HepG2 (cell line): Measurements from ENCODE around the gene LLGL2. TPM values are rescaled to one million over a fixed set of nuclear protein-coding genes. Genes with fewer than 3 reads are reported as not detected.
A peak's percentile ranks its signal among the peaks of the same experiment; 100 is the strongest.

Experiments used
- BRD4 ChIP-seq: sonication (generic); formaldehyde crosslinking; IDR thresholded peaks from 2 replicates; pipeline ENCODE4 v1.4.0; 2020; ENCODE audit warnings: missing genetic modification reagents
- GABPA ChIP-seq, 2 experiments: IDR thresholded peaks; 2 replicates each; pipeline ENCODE4 v1.6.1; 2011 to 2016; ENCODE audit warnings: low read depth in 2 of 2, low read length in 1 of 2, missing biosample characterization in 1 of 2, missing genetic modification characterization in 1 of 2
- HBP1 ChIP-seq: IDR thresholded peaks from 2 replicates; pipeline ENCODE4 v1.6.1; 2016; ENCODE audit warnings: low read depth, control low read depth
- HNF4G ChIP-seq, 2 experiments: sonication (generic) in 1 of 2; formaldehyde crosslinking in 1 of 2; IDR thresholded peaks; 2 replicates each; pipeline versions ENCODE4 v1.4.0 to v1.6.1; 2011 to 2020; ENCODE audit warnings: borderline replicate concordance in 2 of 2, low read depth in 2 of 2, mild to moderate bottlenecking in 2 of 2, low read length in 1 of 2, missing genetic modification reagents in 1 of 2, moderate library complexity in 1 of 2
- HNRNPLL ChIP-seq: fragments of 200-400 bp; formaldehyde crosslinking; IDR thresholded peaks from 2 replicates; pipeline ENCODE4 v1.6.1; 2017; ENCODE audit warnings: mild to moderate bottlenecking, low read depth, low read length; ENCODE audit not compliant: poor library complexity, severe bottlenecking
- KDM1A ChIP-seq: IDR thresholded peaks from 2 replicates; pipeline ENCODE4 v1.6.1; 2016; ENCODE audit warnings: missing compliant biosample characterization
- KIAA2018 ChIP-seq: sonication (generic); formaldehyde crosslinking; IDR thresholded peaks from 2 replicates; pipeline ENCODE4 v1.5.0; 2020; ENCODE audit warnings: mild to moderate bottlenecking, missing genetic modification reagents, borderline replicate concordance
- KLF11 ChIP-seq: IDR thresholded peaks from 2 replicates; pipeline ENCODE4 v1.6.1; 2016; ENCODE audit warnings: missing compliant biosample characterization
- KMT2A ChIP-seq: sonication (generic); formaldehyde crosslinking; IDR thresholded peaks from 2 replicates; pipeline ENCODE4 v1.4.0; 2020; ENCODE audit warnings: missing genetic modification reagents
- MEIS1 ChIP-seq: sonication (generic); formaldehyde crosslinking; IDR thresholded peaks from 2 replicates; pipeline ENCODE4 v1.9.0; 2021; ENCODE audit warnings: mild to moderate bottlenecking, missing genetic modification reagents, moderate library complexity, borderline replicate concordance
- MTA1 ChIP-seq: sonication (generic); formaldehyde crosslinking; IDR thresholded peaks from 2 replicates; pipeline ENCODE4 v1.4.0; 2020; ENCODE audit warnings: missing genetic modification reagents, mild to moderate bottlenecking, borderline replicate concordance
- SAFB2 ChIP-seq: sonication (generic); formaldehyde crosslinking; IDR thresholded peaks from 2 replicates; pipeline ENCODE4 v1.5.1; 2020; ENCODE audit warnings: missing genetic modification reagents, low read depth, mild to moderate bottlenecking, borderline replicate concordance
- TOE1 ChIP-seq: sonication (generic); formaldehyde crosslinking; IDR thresholded peaks from 2 replicates; pipeline ENCODE4 v1.4.0; 2020; ENCODE audit warnings: mild to moderate bottlenecking, missing genetic modification reagents
- WIZ ChIP-seq: sonication (generic); formaldehyde crosslinking; IDR thresholded peaks from 2 replicates; pipeline ENCODE4 v1.5.1; 2020; ENCODE audit warnings: mild to moderate bottlenecking, missing genetic modification reagents
- ZBTB7B ChIP-seq: sonication (generic); formaldehyde crosslinking; IDR thresholded peaks from 2 replicates; pipeline ENCODE4 v1.4.0; 2020; ENCODE audit warnings: missing genetic modification reagents
- ZNF296 ChIP-seq: sonication (generic); formaldehyde crosslinking; conservative IDR thresholded peaks from 2 replicates; pipeline ENCODE4 v1.5.0; 2020; ENCODE audit warnings: mild to moderate bottlenecking, missing genetic modification reagents
- ZNF383 ChIP-seq: sonication (generic); formaldehyde crosslinking; IDR thresholded peaks from 2 replicates; pipeline ENCODE4 v1.4.0; 2020; ENCODE audit warnings: missing genetic modification reagents, mild to moderate bottlenecking, borderline replicate concordance
- ZNF782 ChIP-seq: sonication (generic); formaldehyde crosslinking; IDR thresholded peaks from 2 replicates; pipeline ENCODE4 v1.4.0; 2020; ENCODE audit warnings: missing genetic modification reagents, mild to moderate bottlenecking, borderline replicate concordance
- polyA plus RNA-seq, 8 experiments: library from polyadenylated mRNA; depleted of rRNA in 3 of 8; stranded (reverse) in 7 of 8; unstranded in 1 of 8; fragments of >200 nt; fragmentation: Illumina TruSeq in 4 of 8; extraction: Trizol in 4 of 8; gene quantifications; 2 replicates each; pipeline versions ENCODE4 v1.2.1 to v1.2.3, GENCODE V29; 2011 to 2016; ENCODE audit warnings: low read depth in 4 of 8, missing spikeins in 1 of 8, mixed read lengths in 1 of 8; ENCODE audit not compliant: insufficient read depth in 1 of 8
- total RNA-seq, 5 experiments: library from RNA; depleted of rRNA; stranded (reverse); fragments of >200 nt; fragmentation: Illumina TruSeq; extraction: Trizol; gene quantifications; 2 replicates each; pipeline ENCODE4 v1.2.3, GENCODE V29; 2016; ENCODE audit warnings: low read depth in 1 of 5

LLGL2 gene
- total and polyA plus RNA-seq, 2 of the 13 experiments (the other 11 are each of a cell fraction or from before 2014, with no cell fraction given) = 83.0 to 86.7 TPM

DNA sequence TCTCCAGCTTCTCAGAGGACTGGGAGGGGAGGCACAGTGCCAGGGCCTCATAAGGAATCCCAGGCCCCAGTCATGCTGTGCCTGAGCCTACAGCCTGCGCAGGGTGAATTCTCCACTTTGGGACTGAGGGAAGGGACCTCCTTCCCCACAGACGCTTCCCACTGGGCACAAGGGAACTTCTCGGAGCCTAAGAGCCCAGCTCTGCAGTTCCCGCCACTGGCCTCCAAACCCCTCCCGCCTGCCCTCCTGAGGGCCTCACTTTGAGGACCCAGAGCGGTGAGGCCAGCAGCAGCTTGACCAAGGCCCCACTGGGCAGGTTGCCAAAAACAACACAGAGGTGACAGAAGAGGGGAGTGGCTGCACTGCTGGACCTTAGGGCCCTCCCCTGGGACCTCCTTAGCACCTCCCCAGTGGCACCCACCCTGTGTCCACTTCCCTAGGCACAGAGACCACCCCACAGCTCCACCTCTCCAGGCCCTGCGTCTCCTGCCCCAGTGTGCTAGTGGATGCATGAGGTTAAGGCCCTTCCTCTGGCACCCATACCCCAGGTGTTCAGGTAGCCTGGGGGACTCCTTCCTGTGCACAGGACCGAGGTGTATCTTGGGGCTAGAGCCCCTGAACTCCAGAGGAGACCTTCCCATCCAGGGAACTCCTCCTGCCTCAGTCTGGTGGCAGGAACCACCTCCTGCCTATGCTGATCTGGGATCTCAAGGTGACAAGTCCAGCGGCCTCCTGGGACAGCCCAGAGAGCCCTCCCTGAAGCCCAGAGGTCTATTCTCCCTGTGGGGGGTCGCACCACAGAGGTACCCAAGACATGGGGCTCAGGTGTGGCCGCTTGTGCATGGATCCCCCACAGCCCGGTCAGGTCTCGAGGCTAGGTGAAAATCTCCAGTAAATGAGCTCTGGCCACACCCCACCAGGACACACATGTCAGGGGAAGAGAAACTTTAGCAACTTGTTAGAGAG lies 13.6 kb upstream of the LLGL2 start (continued):
- TF ChIP-seq WIZ (no peak), SAFB2 (CRISPR knock-in tag) (no peak; the same call in 1 of the 2 replicates), HNF4G (IDR thresholded peaks at IDR 0.05; ENCODE audit: borderline replicate concordance, low read depth, low read length) (peak; percentile 84), HNF4G (CRISPR knock-in tag; IDR thresholded peaks at IDR 0.05; ENCODE audit: borderline replicate concordance, low read depth) (no peak; the same call in 1 of the 2 replicates), MTA1 (CRISPR knock-in tag) (peak; percentile 99), TOE1 (CRISPR knock-in tag) (no peak), MEIS1 (CRISPR knock-in tag) (peak; percentile 55; the same call in 1 of the 2 replicates), HNRNPLL (peak; percentile 58), BRD4 (CRISPR knock-in tag) (peak; percentile 62; the same call in 1 of the 2 replicates), KIAA2018 (CRISPR knock-in tag) (no peak), GABPA (IDR thresholded peaks at IDR 0.05; ENCODE audit: low read depth, low read length) (no peak), GABPA (CRISPR knock-in tag; IDR thresholded peaks at IDR 0.05; ENCODE audit: low read depth) (peak; percentile 55; the same call in 1 of the 2 replicates), KDM1A (CRISPR knock-in tag) (no peak; the same call in 1 of the 2 replicates), HBP1 (CRISPR knock-in tag) (peak; percentile 77; the same call in 1 of the 2 replicates), ZNF296 (peak; percentile 60), KLF11 (CRISPR knock-in tag) (peak; percentile 86; the same call in 1 of the 2 replicates), KMT2A (CRISPR knock-in tag) (0 out of 2 replicates have a peak, but pooled peaks have one; percentile 23), ZBTB7B (CRISPR knock-in tag) (peak; percentile 99), ZNF782 (CRISPR knock-in tag) (0 out of 2 replicates have a peak, but pooled peaks have one; percentile 39), ZNF383 (no peak)
